Ovary (tissue), 9 donors: Measurements from ENCODE around the gene ZNF839. TPM values are rescaled to one million over a fixed set of nuclear protein-coding genes. Genes with fewer than 3 reads are reported as not detected.

ENCODE experiments used
- DNase-seq, 5 donors: peaks; one replicate each; pipeline ENCODE4 v3.0.0-alpha.2; 2019 to 2020
- H3K27ac ChIP-seq, 2 donors: fragments of 200-600 bp; one replicate each; pipeline versions ENCODE4 v1.5.1 to v1.8.0; 2019 to 2022
- H3K27me3 ChIP-seq: fragments of 200-600 bp; one replicate; pipeline ENCODE4 v1.8.0; 2022
- H3K36me3 ChIP-seq: fragments of 200-600 bp; sonication (generic); one replicate; pipeline ENCODE4 v1.5.1; 2019
- H3K4me1 ChIP-seq: one replicate; pipeline ENCODE4 v1.8.1; 2013; ENCODE audit warnings: mild to moderate bottlenecking, moderate library complexity; ENCODE audit not compliant: insufficient read depth
- H3K4me3 ChIP-seq: fragments of 200-600 bp; sonication (generic); one replicate; pipeline ENCODE4 v1.5.1; 2017
- H3K9me3 ChIP-seq, 2 donors: fragments of 200-600 bp in 1 of 2; sonication (generic) in 1 of 2; one replicate each; pipeline versions ENCODE4 v1.5.1 to v1.8.1; 2013 to 2019; ENCODE audit warnings: mild to moderate bottlenecking in 1 of 2, moderate library complexity in 1 of 2
- CTCF ChIP-seq, 3 donors: fragments of 450-650 bp in 2 of 3; fragments of 200-600 bp in 1 of 3; IDR thresholded peaks; one replicate each; pipeline versions ENCODE4 v1.5.1 to v1.8.0; 2016 to 2022; ENCODE audit warnings: antibody characterized with exemption in 3 of 3, mild to moderate bottlenecking in 1 of 3
- EP300 ChIP-seq: sonication (generic); formaldehyde crosslinking; IDR thresholded peaks from one replicate; pipeline ENCODE4 v1.6.1; 2017; ENCODE audit warnings: antibody characterized with exemption
- POLR2A ChIP-seq: fragments of 450-650 bp; IDR thresholded peaks from one replicate; pipeline ENCODE4 v1.6.1; 2017; ENCODE audit warnings: antibody characterized with exemption, mild to moderate bottlenecking, moderate library complexity
- WGBS, 3 donors: extraction: QIAGEN DNeasy Blood & Tissue Kit in 1 of 3; methylation state at CpG; one replicate each; pipeline versions ENCODE4 v1.1.5 to v1.1.7; 2013 to 2017; 5-methylcytosine and 5-hydroxymethylcytosine counted together
- intact Hi-C, 4 donors: fragments of 100-400 bp; cut with DNase I; formaldehyde crosslinking; loops; one replicate each; pipeline versions ENCODE4 v1.11.0 to v1.15.1; 2022 to 2023
- polyA plus RNA-seq, 2 donors: library from polyadenylated mRNA; stranded (reverse); fragments of 200-250 nt in 1 of 2; fragments of 350-450 nt in 1 of 2; fragmentation: Illumina TruSeq in 1 of 2; extraction: RNeasy Lipid Tissue Mini Kit (QIAGEN cat#74804) in 1 of 2; gene quantifications; one replicate each; pipeline ENCODE4 v1.2.3, GENCODE V29; 2013 to 2014
- total RNA-seq, 7 donors: library from RNA; depleted of rRNA in 2 of 7; stranded (reverse); fragments of >200 nt in 2 of 7; fragmentation: NEBNext Ultra II Directional in 3 of 7; extraction: Animal tissue kit (Norgen Biotek cat#: 25700) in 3 of 7; gene quantifications; one replicate each; pipeline versions ENCODE4 v1.1.0 to v1.2.4, GENCODE V29; 2016 to 2023
- donor health status: DM: no; HTN: no; CAD: no; lungs with moderate emphysema.
- donor health status: DM: no; HTN: no; CAD: no.
- donor health status: Bipolar disorder and iron deficiency.
- donor health status: DM: yes; HTN: yes; CAD: no.
- donor health status: DM: no; HTN: no; CAD: no.
- donor health status: DM: yes; HTN: yes; CAD: no.

The ZNF839 gene
- total and polyA plus RNA-seq, 9 donors = 6.4 to 14.9 (median 12.2) TPM

DNA sequence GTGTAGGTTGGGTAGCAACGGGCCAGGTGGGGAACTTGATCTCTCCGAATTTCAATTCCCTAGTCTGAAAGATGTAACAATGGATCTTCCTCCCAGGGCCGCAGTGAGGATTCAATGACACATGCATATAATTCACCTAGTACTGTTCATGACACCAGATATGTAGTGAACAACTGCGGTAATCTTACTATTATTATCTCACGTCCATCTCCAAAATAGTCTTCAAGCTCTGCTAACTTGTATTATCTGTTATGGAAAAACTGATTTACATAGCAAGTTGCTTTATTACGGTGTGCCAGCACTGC lies 41.0 kb upstream of the ZNF839 start:
- Histone ChIP-seq H3K4me3 (no peak overlapping the region), H3K9me3 (no peaks in the 10 kb centered on the region), H3K27me3 (no peaks in the 10 kb centered on the region), H3K4me1 (no peaks in the 10 kb centered on the region), H3K36me3 (no peaks in the 10 kb centered on the region), H3K27ac (no peak overlapping the region)
- TF ChIP-seq CTCF (IDR thresholded peaks at IDR 0.05) (no peak), EP300 (no peak), POLR2A (no peak)
- intact Hi-C loops = no loop called here
- no peak for DNase-seq
- WGBS, 3 donors = 89 to 90% (median 89%) methylated on average over 6 of the region's 6 CpGs

- no peak for DNase-seq
- Histone ChIP-seq H3K4me1 (no peaks in the 10 kb centered on the region), H3K9me3 (no peaks in the 10 kb centered on the region), H3K4me3 (no peak overlapping the region), H3K27ac (no peak overlapping the region), H3K27me3 (no peaks in the 10 kb centered on the region), H3K36me3 (no peaks in the 10 kb centered on the region)
- WGBS, 3 donors = 93 to 99% (median 97%) methylated on average over 3 of the region's 3 CpGs
- intact Hi-C loops = no loop called here
- TF ChIP-seq EP300 = no peak
- TF ChIP-seq CTCF (IDR thresholded peaks at IDR 0.05) = no peak
- no peak for TF ChIP-seq POLR2A
Measured at GRCh38 chr14:102279282-102279681, 40.3 kb upstream of the ZNF839 start.

DNA sequence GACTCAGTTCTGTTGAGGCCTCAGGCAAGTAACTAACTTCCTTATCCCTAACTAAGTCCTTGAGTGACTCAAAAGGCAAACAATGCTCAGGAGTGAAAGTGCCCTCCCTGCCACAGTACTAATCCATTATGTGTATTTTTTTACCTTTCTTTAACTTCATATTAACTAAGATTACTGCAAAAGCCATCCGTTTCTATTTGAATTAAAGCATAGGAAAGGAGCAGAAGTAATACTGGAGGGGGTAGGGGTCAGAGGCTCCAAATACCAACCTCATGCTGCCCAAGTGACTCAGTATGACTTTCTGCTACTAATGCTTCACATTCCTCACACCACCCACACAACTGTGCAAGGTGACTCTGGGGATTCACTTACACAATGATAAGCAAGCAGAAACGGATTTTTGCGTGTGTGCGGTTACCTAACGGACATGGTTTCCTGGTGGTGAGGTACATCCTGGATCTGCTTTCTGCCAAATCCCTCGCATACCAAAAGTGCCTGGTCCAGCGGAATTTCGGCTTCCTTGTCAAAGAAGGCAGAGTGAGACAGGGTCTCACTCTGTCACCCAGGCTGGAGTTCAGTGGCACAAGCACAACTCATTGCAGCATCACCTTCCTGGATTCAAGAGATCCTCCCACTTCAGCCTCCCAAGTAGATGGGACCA lies 39.7 kb upstream of the ZNF839 start:
- no peak for DNase-seq
- H3K27ac ChIP-seq = no peak overlapping the region
- 78 to 90% (median 85%) methylated on average over 8 of the region's 8 CpGs for WGBS, 3 donors
- intact Hi-C loops = no loop called here
- no peaks in the 10 kb centered on the region for H3K4me1 ChIP-seq
- H3K4me3 ChIP-seq = no peak overlapping the region
- H3K27me3 ChIP-seq = no peaks in the 10 kb centered on the region
- TF ChIP-seq POLR2A (no peak), EP300 (no peak), CTCF (IDR thresholded peaks at IDR 0.05) (no peak)
- H3K9me3 ChIP-seq = no peaks in the 10 kb centered on the region
- no peaks in the 10 kb centered on the region for H3K36me3 ChIP-seq

GRCh38 chr14:102280376-102280962 lies 39.1 kb upstream of the ZNF839 start:
- no peak overlapping the region for H3K4me3 ChIP-seq
- DNase-seq = no peak
- 92 to 94% (median 92%) methylated on average over 8 of the region's 8 CpGs for WGBS, 3 donors
- no peaks in the 10 kb centered on the region for H3K9me3 ChIP-seq
- TF ChIP-seq CTCF (IDR thresholded peaks at IDR 0.05) = no peak
- TF ChIP-seq POLR2A = no peak
- TF ChIP-seq EP300 = no peak
- H3K4me1 ChIP-seq = no peaks in the 10 kb centered on the region
- no peaks in the 10 kb centered on the region for H3K36me3 ChIP-seq
- intact Hi-C loops = no loop called here
- H3K27me3 ChIP-seq = no peaks in the 10 kb centered on the region
- H3K27ac ChIP-seq = no peak overlapping the region
